Smooth muscle cell (in vitro differentiated cells): Measurements from ENCODE around the gene ARSA. TPM values are rescaled to one million over a fixed set of nuclear protein-coding genes. Genes with fewer than 3 reads are reported as not detected.
"Not testable (repeated sequence)": the region's sequence is repeated elsewhere in the genome, so short reads cannot be mapped to it uniquely, and the experiment has no call there.

ENCODE experiments used
- DNase-seq: peaks from one replicate; lab custom pipeline; 2025; ENCODE audit not compliant: unreplicated experiment; lab: John Stamatoyannopoulos, UW
- H2AFZ ChIP-seq: fragments of 200-600 bp; sonication (generic); 2 replicates; pipeline ENCODE4 v1.6.0; 2016; ENCODE audit warnings: antibody characterized with exemption, low read depth, mild to moderate bottlenecking
- H3F3A ChIP-seq: fragments of 200-600 bp; sonication (generic); 2 replicates; pipeline ENCODE4 v1.6.0; 2017; ENCODE audit warnings: antibody characterized with exemption, low read depth
- H3K27ac ChIP-seq: fragments of 200-600 bp; sonication (generic); 2 replicates; pipeline ENCODE4 v1.5.1; 2016; ENCODE audit warnings: low read depth, mild to moderate bottlenecking
- H3K27me3 ChIP-seq: fragments of 200-600 bp; sonication (generic); 2 replicates; pipeline ENCODE4 v1.6.1; 2016; ENCODE audit warnings: low read depth, mild to moderate bottlenecking
- H3K36me3 ChIP-seq: fragments of 200-600 bp; sonication (generic); 2 replicates; pipeline ENCODE4 v1.5.1; 2016; ENCODE audit warnings: low read depth
- H3K4me1 ChIP-seq: fragments of 200-600 bp; sonication (generic); 2 replicates; pipeline ENCODE4 v1.5.1; 2016; ENCODE audit warnings: low read depth
- H3K4me2 ChIP-seq: fragments of 200-600 bp; sonication (generic); 2 replicates; pipeline ENCODE4 v1.6.0; 2016; ENCODE audit warnings: mild to moderate bottlenecking
- H3K4me3 ChIP-seq: fragments of 200-600 bp; sonication (generic); 2 replicates; pipeline ENCODE4 v1.5.1; 2016; ENCODE audit warnings: mild to moderate bottlenecking
- H3K79me2 ChIP-seq: fragments of 200-600 bp; sonication (generic); 2 replicates; pipeline ENCODE4 v1.6.0; 2016; ENCODE audit warnings: low read depth, mild to moderate bottlenecking
- H3K9ac ChIP-seq: fragments of 200-600 bp; sonication (generic); 2 replicates; pipeline ENCODE4 v1.6.0; 2016; ENCODE audit warnings: low read depth
- H3K9me3 ChIP-seq: fragments of 200-600 bp; sonication (generic); replicated peaks from 2 replicates; pipeline ENCODE4 v1.5.1; 2016; ENCODE audit warnings: low read depth
- H4K20me1 ChIP-seq: fragments of 200-600 bp; sonication (generic); 2 replicates; pipeline ENCODE4 v1.6.0; 2016; ENCODE audit warnings: low read depth
- CTCF ChIP-seq: fragments of 200-600 bp; sonication (generic); IDR thresholded peaks from 2 replicates; pipeline ENCODE4 v1.5.1; 2017; ENCODE audit warnings: borderline replicate concordance, mild to moderate bottlenecking, antibody characterized with exemption; ENCODE audit not compliant: insufficient read depth, poor library complexity, severe bottlenecking
- WGBS: methylation state at CpG from one replicate; pipeline ENCODE4 v1.1.7; 2016; ENCODE audit warnings: low lambda C conversion rate; 5-methylcytosine and 5-hydroxymethylcytosine counted together
- polyA plus RNA-seq: library from polyadenylated mRNA; unstranded; fragments of >200 nt; fragmentation: Nextera tagmentation; extraction: Ambion mirVana; gene quantifications from 2 replicates; pipeline ENCODE4 v1.2.1, GENCODE V29; 2016
- total RNA-seq: library from RNA; depleted of rRNA; stranded (reverse); fragments of >200 nt; gene quantifications from 2 replicates; pipeline ENCODE4 v1.2.3, GENCODE V29; 2014

ARSA gene
- total and polyA plus RNA-seq, 2 experiments from 2014 or later: 16.6 to 19.9 TPM

DNA sequence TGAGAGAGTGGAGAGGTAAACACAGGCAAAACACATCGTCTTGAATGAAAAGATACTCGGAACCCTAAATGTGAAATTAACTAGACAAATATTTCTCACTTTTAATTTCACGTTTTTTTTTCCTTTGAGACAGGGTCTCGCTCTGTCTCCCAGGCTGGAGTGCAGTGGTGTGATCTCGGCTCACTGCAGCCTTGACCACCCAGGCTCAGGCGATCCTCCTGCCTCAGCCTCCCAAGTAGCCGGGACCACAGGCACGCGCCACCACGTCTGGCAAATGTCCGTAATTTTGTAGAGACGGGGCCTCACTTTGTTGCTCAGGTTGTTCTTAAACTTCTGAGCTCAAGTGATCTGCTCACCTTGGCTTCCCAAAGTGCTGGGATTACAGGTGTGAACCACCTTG, 37.3 kb upstream of the ARSA start:
- Histone ChIP-seq H3K4me1 (no peaks in the 10 kb centered on the region), H3K9me3 (no peaks in the 10 kb centered on the region), H3K27me3 (no peaks in the 10 kb centered on the region), H3K79me2 (no peaks in the 10 kb centered on the region), H3F3A (no peaks in the 10 kb centered on the region), H3K4me3 (no peak overlapping the region), H3K27ac (no peak overlapping the region), H2AFZ (no peak overlapping the region), H3K9ac (no peak overlapping the region), H4K20me1 (no peaks in the 10 kb centered on the region), H3K36me3 (no peaks in the 10 kb centered on the region), H3K4me2 (no peak overlapping the region)
- WGBS: 94% methylated on average over 12 of the region's 12 CpGs
- no peak for DNase-seq
- no peak for TF ChIP-seq CTCF

DNA sequence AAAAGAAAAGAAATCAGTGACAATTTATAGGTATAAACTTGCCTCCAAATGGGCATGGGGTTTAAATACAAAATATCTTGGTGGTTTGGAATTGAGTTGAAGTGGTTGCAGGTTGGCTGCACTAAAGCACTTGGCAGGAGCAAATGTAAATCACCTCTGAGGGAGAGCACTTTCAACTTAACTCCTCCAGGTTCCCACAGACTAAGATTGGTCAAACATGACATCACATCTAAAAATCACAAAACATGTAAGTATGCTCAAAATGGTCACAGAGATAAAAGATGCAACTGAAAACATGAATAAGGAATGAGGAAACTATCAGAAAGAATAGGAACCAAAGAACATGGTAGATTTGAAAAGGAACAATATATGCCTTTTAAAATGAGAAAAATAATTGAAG, 32.4 kb upstream of the ARSA start:
- Histone ChIP-seq H3K27me3 (no peaks in the 10 kb centered on the region), H3K27ac (no peak overlapping the region), H3K79me2 (no peaks in the 10 kb centered on the region), H3K9ac (no peak overlapping the region), H3K9me3 (no peaks in the 10 kb centered on the region), H3K4me2 (no peak overlapping the region), H3K4me3 (no peak overlapping the region), H3F3A (no peaks in the 10 kb centered on the region), H4K20me1 (no peaks in the 10 kb centered on the region), H3K4me1 (peaks cover 4% of the 10 kb centered on the region), H2AFZ (no peak overlapping the region), H3K36me3 (no peaks in the 10 kb centered on the region)
- DNase-seq: no peak
- TF ChIP-seq CTCF: no peak

- not testable (repeated sequence) for H3K9me3 ChIP-seq, H3K4me2 ChIP-seq, H3K36me3 ChIP-seq, H2AFZ ChIP-seq, H3K79me2 ChIP-seq, H3K27ac ChIP-seq, H4K20me1 ChIP-seq, H3K4me1 ChIP-seq, H3F3A ChIP-seq, DNase-seq, H3K9ac ChIP-seq, H3K4me3 ChIP-seq, H3K27me3 ChIP-seq
- 86% methylated on average over 7 of the region's 7 CpGs for WGBS
These were observed 31.8 kb upstream of the ARSA start for GRCh38 chr22:50659711-50660110.

DNA sequence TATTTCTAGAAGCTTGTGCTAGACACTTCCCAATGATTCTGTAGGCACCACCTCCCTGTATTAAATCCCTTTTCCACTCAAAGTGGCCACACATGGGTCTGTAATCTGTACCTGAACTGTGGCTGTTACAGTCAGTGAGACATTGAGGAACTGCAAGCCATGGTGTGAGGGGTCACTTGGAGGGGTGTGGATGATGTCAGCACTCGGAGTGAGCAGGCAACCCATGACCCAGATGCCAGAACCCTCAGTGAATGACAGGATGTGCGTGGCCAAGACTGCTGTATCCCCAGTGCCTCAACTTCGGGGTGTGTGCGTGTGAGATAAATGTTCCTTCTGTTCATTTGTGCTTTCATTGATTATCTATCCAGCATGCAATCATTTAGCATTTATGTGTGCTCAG, 30.0 kb upstream of the ARSA start:
- Histone ChIP-seq H3K79me2 (no peaks in the 10 kb centered on the region), H3K9me3 (no peaks in the 10 kb centered on the region), H3F3A (no peaks in the 10 kb centered on the region), H3K27ac (no peak overlapping the region), H4K20me1 (no peaks in the 10 kb centered on the region), H2AFZ (no peak overlapping the region), H3K4me2 (no peak overlapping the region), H3K36me3 (no peaks in the 10 kb centered on the region), H3K4me1 (peaks cover 4% of the 10 kb centered on the region), H3K4me3 (no peak overlapping the region), H3K9ac (no peak overlapping the region), H3K27me3 (no peaks in the 10 kb centered on the region)
- 93% methylated on average over 4 of the region's 4 CpGs for WGBS
- TF ChIP-seq CTCF: no peak
- DNase-seq: no peak
